Liver (tissue), 9 donors: ENCODE data around the gene BICDL1. TPM values are rescaled to one million over a fixed set of nuclear protein-coding genes. Genes with fewer than 3 reads are reported as not detected.

Experiments
- DNase-seq: peaks from one replicate; pipeline ENCODE4 v3.0.0-alpha.2; 2017; ENCODE audit warnings: low spot score
- H3K27ac ChIP-seq, 2 donors: one replicate each; pipeline ENCODE4 v1.7.0; 2013; ENCODE audit warnings: inconsistent platforms in 2 of 2, low read length in 2 of 2, control low read depth in 1 of 2, low read depth in 1 of 2, mild to moderate bottlenecking in 1 of 2
- H3K27me3 ChIP-seq, 4 donors: one replicate each; pipeline versions ENCODE4 v1.6.1 to v1.7.0; 2013; ENCODE audit warnings: low read length in 3 of 4, inconsistent platforms in 1 of 4, mild to moderate bottlenecking in 1 of 4, moderate library complexity in 1 of 4; ENCODE audit not compliant: control insufficient read depth in 4 of 4, insufficient read depth in 4 of 4
- H3K36me3 ChIP-seq, 4 donors: one replicate each; pipeline versions ENCODE4 v1.6.1 to v1.7.0; 2013; ENCODE audit warnings: low read length in 3 of 4, mild to moderate bottlenecking in 3 of 4, low read depth in 1 of 4, moderate library complexity in 1 of 4; ENCODE audit not compliant: control insufficient read depth in 4 of 4, insufficient read depth in 3 of 4
- H3K4me1 ChIP-seq, 4 donors: one replicate each; pipeline versions ENCODE4 v1.6.1 to v1.7.0; 2013; ENCODE audit warnings: low read length in 3 of 4, mild to moderate bottlenecking in 3 of 4, moderate library complexity in 1 of 4; ENCODE audit not compliant: control insufficient read depth in 4 of 4, insufficient read depth in 4 of 4
- H3K4me3 ChIP-seq, 3 donors: one replicate each; pipeline versions ENCODE4 v1.6.1 to v1.7.0; 2013; ENCODE audit warnings: low read length in 3 of 3, control low read depth in 1 of 3, low read depth in 1 of 3, mild to moderate bottlenecking in 1 of 3
- H3K9ac ChIP-seq, 2 donors: one replicate each; pipeline ENCODE4 v1.7.0; 2013; ENCODE audit warnings: low read length in 2 of 2, mild to moderate bottlenecking in 2 of 2, moderate library complexity in 2 of 2, control low read depth in 1 of 2, low read depth in 1 of 2
- H3K9me3 ChIP-seq, 4 donors: one replicate each; pipeline versions ENCODE4 v1.6.1 to v1.7.0; 2013; ENCODE audit warnings: low read length in 3 of 4; ENCODE audit not compliant: control insufficient read depth in 4 of 4
- ATF3 ChIP-seq: IDR thresholded peaks from 2 replicates; pipeline ENCODE4 v1.6.1; 2016; ENCODE audit warnings: antibody characterized with exemption
- CTCF ChIP-seq: fragments of 150-350 bp; IDR thresholded peaks from 2 replicates; pipeline ENCODE4 v1.5.1; 2017; ENCODE audit warnings: improper control_type of control experiment, low read depth, low read length; ENCODE audit not compliant: missing input control
- EGR1 ChIP-seq, 2 donors: IDR thresholded peaks; 2 replicates each; pipeline ENCODE4 v1.6.1; 2016 to 2018; ENCODE audit warnings: antibody characterized with exemption in 2 of 2, low read depth in 2 of 2
- FOXA2 ChIP-seq: IDR thresholded peaks from 2 replicates; pipeline ENCODE4 v1.6.1; 2016; ENCODE audit warnings: antibody characterized with exemption
- GABPA ChIP-seq, 2 donors: IDR thresholded peaks in 1 of 2; conservative IDR thresholded peaks in 1 of 2; 2 replicates each; pipeline ENCODE4 v1.6.1; 2016; ENCODE audit warnings: antibody characterized with exemption in 2 of 2, mild to moderate bottlenecking in 1 of 2, moderate library complexity in 1 of 2
- HNF4A ChIP-seq, 2 donors: conservative IDR thresholded peaks; 2 replicates each; pipeline ENCODE4 v1.6.1; 2016; ENCODE audit warnings: antibody characterized with exemption in 2 of 2, mild to moderate bottlenecking in 2 of 2
- HNF4G ChIP-seq: IDR thresholded peaks from 2 replicates; pipeline ENCODE4 v1.6.1; 2016; ENCODE audit warnings: antibody characterized with exemption
- JUND ChIP-seq, 2 donors: IDR thresholded peaks; 2 replicates each; pipeline ENCODE4 v1.6.1; 2016; ENCODE audit warnings: antibody characterized with exemption in 2 of 2
- MAX ChIP-seq: IDR thresholded peaks from 2 replicates; pipeline ENCODE4 v1.6.1; 2016; ENCODE audit warnings: antibody characterized with exemption
- NR2F2 ChIP-seq: IDR thresholded peaks from 2 replicates; pipeline ENCODE4 v1.6.1; 2016; ENCODE audit warnings: antibody characterized with exemption
- RAD21 ChIP-seq, 2 donors: IDR thresholded peaks; 2 replicates each; pipeline ENCODE4 v1.6.1; 2016; ENCODE audit warnings: antibody characterized with exemption in 2 of 2, mild to moderate bottlenecking in 2 of 2
- REST ChIP-seq: IDR thresholded peaks from 2 replicates; pipeline ENCODE4 v1.6.1; 2016; ENCODE audit warnings: antibody characterized with exemption, mild to moderate bottlenecking
- RXRA ChIP-seq, 2 donors: IDR thresholded peaks; 2 replicates each; pipeline ENCODE4 v1.6.1; 2017 to 2018; ENCODE audit warnings: antibody characterized with exemption in 2 of 2, mild to moderate bottlenecking in 1 of 2
- SP1 ChIP-seq: IDR thresholded peaks from 2 replicates; pipeline ENCODE4 v1.6.1; 2018; ENCODE audit warnings: antibody characterized with exemption, mild to moderate bottlenecking
- TAF1 ChIP-seq: conservative IDR thresholded peaks from 2 replicates; pipeline ENCODE4 v1.6.1; 2016; ENCODE audit warnings: antibody characterized with exemption, mild to moderate bottlenecking
- YY1 ChIP-seq: IDR thresholded peaks from 2 replicates; pipeline ENCODE4 v1.6.1; 2016; ENCODE audit warnings: antibody characterized with exemption, mild to moderate bottlenecking
- ZBTB33 ChIP-seq: IDR thresholded peaks from 2 replicates; pipeline ENCODE4 v1.6.1; 2016; ENCODE audit warnings: antibody characterized with exemption
- WGBS: extraction: QIAGEN DNeasy Blood & Tissue Kit; methylation state at CpG from one replicate; pipeline ENCODE4 v1.1.7; 2013; 5-methylcytosine and 5-hydroxymethylcytosine counted together
- polyA plus RNA-seq, 2 donors: library from polyadenylated mRNA; stranded (reverse) in 1 of 2; unstranded in 1 of 2; fragments of 200-250 nt in 1 of 2; fragments of >200 nt in 1 of 2; fragmentation: Nextera tagmentation in 1 of 2; extraction: Ambion mirVana in 1 of 2; gene quantifications; one replicate each; pipeline versions ENCODE4 v1.2.1 to v1.2.3, GENCODE V29; 2013 to 2015
- total RNA-seq, 2 donors: library from RNA; depleted of rRNA; stranded (reverse); fragments of >200 nt; gene quantifications; one replicate each; pipeline ENCODE4 v1.2.3, GENCODE V29; 2014
- donor health status: healthy.
- donor health status: healthy.
- donor health status: healthy.
- donor health status: healthy.
- donor health status: healthy.

The BICDL1 gene
- total and polyA plus RNA-seq, 4 donors: 0.65 to 3.8 (median 2.3) TPM

GRCh38 chr12:120090626-120091295, 101.7 kb downstream of the BICDL1 start:
- no peak for DNase-seq
- Histone ChIP-seq H3K4me3 (no peak overlapping the region), H3K9ac (no peak overlapping the region), H3K36me3 (peaks cover 0 to 6% (median 0%) of the 10 kb centered on the region in 4 donors), H3K4me1 (peaks cover 0 to 13% (median 9%) of the 10 kb centered on the region in 4 donors), H3K27ac (no peak overlapping the region), H3K27me3 (no peaks in the 10 kb centered on the region), H3K9me3 (no peaks in the 10 kb centered on the region)
- WGBS: 92% methylated on average over 19 of the region's 19 CpGs
- TF ChIP-seq HNF4A (conservative IDR thresholded peaks at IDR 0.05): no peak
- no peak for TF ChIP-seq SP1
- no peak for TF ChIP-seq GABPA (IDR thresholded peaks at IDR 0.05 in 1 of 2, conservative IDR thresholded peaks at IDR 0.05 in 1 of 2)
- no peak for TF ChIP-seq NR2F2
- TF ChIP-seq MAX: no peak
- TF ChIP-seq ATF3: no peak
- no peak for TF ChIP-seq EGR1 (IDR thresholded peaks at IDR 0.05; ENCODE audit: low read depth in 2 of 2)
- no peak for TF ChIP-seq REST
- TF ChIP-seq ZBTB33: no peak
- no peak for TF ChIP-seq RAD21 (IDR thresholded peaks at IDR 0.05)
- TF ChIP-seq CTCF: no peak
- no peak for TF ChIP-seq HNF4G

- H3K9ac ChIP-seq: no peak overlapping the region
- peaks cover 0 to 11% (median 2%) of the 10 kb centered on the region in 4 donors for H3K36me3 ChIP-seq
- H3K27ac ChIP-seq: no peak overlapping the region
- DNase-seq: no peak
- no peaks in the 10 kb centered on the region for H3K9me3 ChIP-seq
- WGBS: 88% methylated on average over 12 of the region's 12 CpGs
- peaks cover 0 to 12% (median 8%) of the 10 kb centered on the region in 4 donors for H3K4me1 ChIP-seq
- H3K4me3 ChIP-seq: no peak overlapping the region
- no peaks in the 10 kb centered on the region for H3K27me3 ChIP-seq
- TF ChIP-seq TAF1 (no peak), YY1 (no peak), EGR1 (IDR thresholded peaks at IDR 0.05; ENCODE audit: low read depth in 2 of 2) (no peak), RXRA (IDR thresholded peaks at IDR 0.05) (no peak), ATF3 (no peak), GABPA (IDR thresholded peaks at IDR 0.05 in 1 of 2, conservative IDR thresholded peaks at IDR 0.05 in 1 of 2) (no peak), NR2F2 (no peak), HNF4G (no peak), JUND (IDR thresholded peaks at IDR 0.05) (no peak), ZBTB33 (no peak), RAD21 (IDR thresholded peaks at IDR 0.05) (no peak), FOXA2 (no peak), SP1 (no peak)
These were observed 102.5 kb downstream of the BICDL1 start for GRCh38 chr12:120091371-120092090.
